Natural killer cell (primary cell): ENCODE data around the gene HACD1. TPM values are rescaled to one million over a fixed set of nuclear protein-coding genes. Genes with fewer than 3 reads are reported as not detected.

Source experiments
- ATAC-seq, 3 donors: fragments of 150-1000 bp in 2 of 3; fragments of 200-7000 bp in 1 of 3; cut with Tn5 transposase; 1 replicate in 1 of 3; 2 replicates in 2 of 3; pipeline ENCODE4 v1.10.0; 2021; ENCODE audit warnings: mild to moderate bottlenecking in 2 of 3, moderate library complexity in 2 of 3
- DNase-seq, 2 donors: peaks; one replicate each; pipeline versions ENCODE4 v3.0.0 to v3.0.0-alpha.2; 2013 to 2021; ENCODE audit warnings: mixed read lengths in 1 of 2
- H3K27ac ChIP-seq: one replicate; pipeline ENCODE4 v1.5.1; 2013; ENCODE audit warnings: mild to moderate bottlenecking, low read length
- H3K27me3 ChIP-seq: one replicate; pipeline ENCODE4 v1.6.1; 2013; ENCODE audit warnings: low read length; ENCODE audit not compliant: control insufficient read depth, insufficient read depth
- H3K36me3 ChIP-seq: one replicate; pipeline ENCODE4 v1.6.1; 2013; ENCODE audit warnings: low read length; ENCODE audit not compliant: control insufficient read depth, insufficient read depth
- H3K4me1 ChIP-seq: one replicate; pipeline ENCODE4 v1.6.1; 2013; ENCODE audit warnings: low read length; ENCODE audit not compliant: control insufficient read depth, insufficient read depth
- H3K4me3 ChIP-seq: one replicate; pipeline ENCODE4 v1.5.1; 2013; ENCODE audit warnings: low read length
- H3K9me3 ChIP-seq: one replicate; pipeline ENCODE4 v1.6.1; 2013; ENCODE audit warnings: low read length; ENCODE audit not compliant: control insufficient read depth, insufficient read depth
- H3K27ac Mint-ChIP-seq, 2 donors: one replicate each; pipeline ENCODE4 v1.8.0; 2022; ENCODE audit warnings: mild to moderate bottlenecking in 2 of 2, mixed read lengths in 2 of 2, moderate library complexity in 1 of 2
- H3K27me3 Mint-ChIP-seq, 2 donors: one replicate each; pipeline ENCODE4 v1.8.0; 2022; ENCODE audit warnings: low read depth in 2 of 2, mixed read lengths in 2 of 2
- H3K36me3 Mint-ChIP-seq: one replicate; pipeline ENCODE4 v1.8.0; 2022; ENCODE audit warnings: mixed read lengths
- H3K4me1 Mint-ChIP-seq, 2 donors: one replicate each; pipeline ENCODE4 v1.8.0; 2022; ENCODE audit warnings: mixed read lengths in 2 of 2
- H3K4me3 Mint-ChIP-seq: one replicate; pipeline ENCODE4 v1.8.0; 2022; ENCODE audit warnings: mild to moderate bottlenecking, moderate library complexity, mixed read lengths
- H3K9me3 Mint-ChIP-seq, 2 donors: one replicate each; pipeline ENCODE4 v1.8.0; 2022; ENCODE audit warnings: mixed read lengths in 2 of 2
- CTCF ChIP-seq: fragments of 200-600 bp; IDR thresholded peaks from one replicate; pipeline ENCODE4 v1.8.0; 2022; ENCODE audit warnings: antibody characterized with exemption
- WGBS: methylation state at CpG from one replicate; pipeline ENCODE4 v1.1.7; 2013; ENCODE audit warnings: missing lambda C conversion rate; ENCODE audit not compliant: insufficient coverage; 5-methylcytosine and 5-hydroxymethylcytosine counted together
- intact Hi-C: fragments of 100-400 bp; cut with micrococcal nuclease; formaldehyde crosslinking; loops from one replicate; pipeline ENCODE4 v1.14.2; 2022
- total RNA-seq, 4 donors: library from RNA; stranded (reverse); fragments of 120-200 nt in 1 of 4; gene quantifications; one replicate each; pipeline versions ENCODE4 v1.2.3 to v1.2.4, GENCODE V29; 2013 to 2022

HACD1 gene
- total RNA-seq, 3 donors from 2014 or later (not counting 1 experiment from before 2014, with no cell fraction given): 0.82 to 1.5 (median 0.87) TPM

- intact Hi-C loops: no loop called here
- no peak overlapping the region for H3K27ac ChIP-seq
- H3K4me3 ChIP-seq: no peak overlapping the region
- H3K27ac Mint-ChIP-seq: no peak overlapping the region
- H3K27me3 ChIP-seq: no peaks in the 10 kb centered on the region
- H3K36me3 Mint-ChIP-seq: no peaks in the 10 kb centered on the region
- H3K4me1 ChIP-seq: no peaks in the 10 kb centered on the region
- DNase-seq (no peak), ATAC-seq (no peak)
- no peaks in the 10 kb centered on the region for H3K27me3 Mint-ChIP-seq
- no peak overlapping the region for H3K4me3 Mint-ChIP-seq
- no peaks in the 10 kb centered on the region for H3K36me3 ChIP-seq
- H3K4me1 Mint-ChIP-seq: peaks cover 6% of the 10 kb centered on the region in 2 donors
- no peak for TF ChIP-seq CTCF
- H3K9me3 ChIP-seq: no peaks in the 10 kb centered on the region
- no peaks in the 10 kb centered on the region for H3K9me3 Mint-ChIP-seq
- WGBS: 100% methylated on average over 1 of the region's 3 CpGs
These were observed 40.4 kb downstream of the HACD1 start for GRCh38 chr10:17576768-17577167.

DNA sequence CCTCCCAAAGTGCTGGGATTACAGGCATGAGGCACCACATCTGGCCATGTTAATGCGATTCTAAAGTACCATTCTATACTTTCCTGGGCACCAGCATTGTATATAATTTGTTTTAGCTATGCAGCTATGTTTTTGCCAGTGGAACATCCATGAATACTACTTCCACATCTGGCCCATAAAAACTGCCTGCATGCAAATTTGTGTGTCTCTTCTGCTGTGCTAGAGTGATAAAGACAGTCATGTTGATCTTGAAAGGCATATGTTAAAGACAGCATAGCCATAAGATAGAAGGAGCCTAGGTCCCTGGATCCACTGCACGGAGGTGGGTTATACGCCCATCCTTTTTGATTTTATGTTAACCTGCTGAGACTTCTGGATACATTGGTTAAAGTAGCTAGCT, 52.3 kb downstream of the HACD1 start:
- no peaks in the 10 kb centered on the region for H3K9me3 ChIP-seq
- no peak overlapping the region for H3K27ac ChIP-seq
- H3K36me3 ChIP-seq: no peaks in the 10 kb centered on the region
- no peaks in the 10 kb centered on the region for H3K4me1 ChIP-seq
- no peak for TF ChIP-seq CTCF
- H3K9me3 Mint-ChIP-seq: no peaks in the 10 kb centered on the region
- no peaks in the 10 kb centered on the region for H3K27me3 ChIP-seq
- no peak overlapping the region for H3K27ac Mint-ChIP-seq
- H3K4me3 ChIP-seq: no peak overlapping the region
- H3K4me3 Mint-ChIP-seq: no peak overlapping the region
- 91% methylated on average over 3 of the region's 3 CpGs for WGBS
- ATAC-seq (no peak), DNase-seq (no peak)
- no peaks in the 10 kb centered on the region for H3K4me1 Mint-ChIP-seq
- intact Hi-C loops: no loop called here
- H3K36me3 Mint-ChIP-seq: no peaks in the 10 kb centered on the region
- H3K27me3 Mint-ChIP-seq: no peaks in the 10 kb centered on the region

DNA sequence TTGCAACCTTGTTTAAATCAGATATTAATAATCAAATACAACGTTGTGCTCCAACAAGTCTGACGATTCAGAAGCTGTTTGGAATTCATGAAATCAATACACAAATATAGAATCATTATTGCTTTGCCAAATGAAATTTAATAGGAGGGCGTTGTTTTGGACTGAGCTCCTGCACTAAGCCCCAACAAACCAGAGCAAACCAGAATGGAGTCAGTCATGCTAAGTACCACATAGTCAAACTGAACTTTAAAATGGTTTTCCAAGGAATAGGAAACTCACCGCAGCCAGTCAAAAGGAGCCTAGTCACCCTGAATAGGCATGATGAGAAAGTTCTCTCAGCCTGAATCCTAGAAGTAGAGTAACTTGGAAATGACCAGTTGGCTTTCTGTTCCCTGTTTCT, 53.7 kb downstream of the HACD1 start:
- H3K4me1 Mint-ChIP-seq: no peaks in the 10 kb centered on the region
- Histone ChIP-seq H3K9me3 (no peaks in the 10 kb centered on the region), H3K27ac (no peak overlapping the region), H3K27me3 (no peaks in the 10 kb centered on the region), H3K36me3 (no peaks in the 10 kb centered on the region), H3K4me3 (no peak overlapping the region), H3K4me1 (no peaks in the 10 kb centered on the region)
- no peak overlapping the region for H3K4me3 Mint-ChIP-seq
- no peak for DNase-seq
- intact Hi-C loops: no loop called here
- no peak overlapping the region for H3K27ac Mint-ChIP-seq
- WGBS: 87% methylated on average over 4 of the region's 4 CpGs
- ATAC-seq: no peak
- no peaks in the 10 kb centered on the region for H3K27me3 Mint-ChIP-seq
- H3K36me3 Mint-ChIP-seq: no peaks in the 10 kb centered on the region
- TF ChIP-seq CTCF: no peak
- no peaks in the 10 kb centered on the region for H3K9me3 Mint-ChIP-seq

DNA sequence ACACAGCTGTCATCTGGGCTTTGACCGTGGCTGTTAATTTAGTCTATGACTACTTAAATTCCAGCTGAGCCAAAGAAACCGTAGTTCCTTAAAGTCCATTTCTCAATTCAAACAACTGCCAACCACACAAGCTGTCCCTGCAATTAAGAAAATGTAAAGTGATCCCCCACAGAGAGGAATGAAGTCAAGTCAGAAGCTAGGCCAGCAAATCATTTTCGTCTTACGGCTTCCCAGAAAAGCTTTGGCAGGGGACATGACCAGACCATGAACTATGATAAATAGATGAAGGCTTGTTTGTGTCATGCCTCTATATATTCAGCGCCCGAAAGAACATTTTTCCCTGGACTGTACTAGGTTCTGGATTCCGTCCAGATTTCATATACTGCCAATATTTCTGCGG, 54.6 kb downstream of the HACD1 start:
- H3K36me3 Mint-ChIP-seq: no peaks in the 10 kb centered on the region
- H3K27me3 ChIP-seq: no peaks in the 10 kb centered on the region
- peaks cover 0 to 2% of the 10 kb centered on the region in 2 donors for H3K4me1 Mint-ChIP-seq
- no peaks in the 10 kb centered on the region for H3K4me1 ChIP-seq
- 86% methylated on average over 8 of the region's 8 CpGs for WGBS
- H3K4me3 ChIP-seq: no peak overlapping the region
- no peak overlapping the region for H3K4me3 Mint-ChIP-seq
- H3K27me3 Mint-ChIP-seq: no peaks in the 10 kb centered on the region
- ATAC-seq (no peak), DNase-seq (no peak)
- no peak overlapping the region for H3K27ac ChIP-seq
- no peaks in the 10 kb centered on the region for H3K9me3 Mint-ChIP-seq
- H3K36me3 ChIP-seq: no peaks in the 10 kb centered on the region
- H3K9me3 ChIP-seq: no peaks in the 10 kb centered on the region
- H3K27ac Mint-ChIP-seq: no peak overlapping the region
- intact Hi-C loops: no loop called here
- TF ChIP-seq CTCF: no peak
